ENCODE measurements around the gene CD82.

GRCh38 chr11:44627911-44628729 lies 62.7 kb downstream of the CD82 start:
- TF ChIP-seq POLR2A (IDR thresholded peaks at IDR 0.05) (no peak), CTCF (IDR thresholded peaks at IDR 0.05) (no peak)
